Dermis blood vessel endothelial cell (primary cell): Measurements from ENCODE around the gene S100A1. TPM values are rescaled to one million over a fixed set of nuclear protein-coding genes. Genes with fewer than 3 reads are reported as not detected.
A peak's percentile ranks its signal among the peaks of the same experiment; 100 is the strongest.
"Not testable (repeated sequence)": the region's sequence is repeated elsewhere in the genome, so short reads cannot be mapped to it uniquely, and the experiment has no call there.

Experiments used
- DNase-seq: peaks from one replicate; pipeline ENCODE4 v3.0.0; 2010
- total RNA-seq: library from RNA; depleted of rRNA; stranded (reverse); fragments of >200 nt; gene quantifications from 2 replicates; pipeline ENCODE4 v1.2.3, GENCODE V29; 2014

Gene S100A1
- total RNA-seq, result not detected in 2 replicates

DNA sequence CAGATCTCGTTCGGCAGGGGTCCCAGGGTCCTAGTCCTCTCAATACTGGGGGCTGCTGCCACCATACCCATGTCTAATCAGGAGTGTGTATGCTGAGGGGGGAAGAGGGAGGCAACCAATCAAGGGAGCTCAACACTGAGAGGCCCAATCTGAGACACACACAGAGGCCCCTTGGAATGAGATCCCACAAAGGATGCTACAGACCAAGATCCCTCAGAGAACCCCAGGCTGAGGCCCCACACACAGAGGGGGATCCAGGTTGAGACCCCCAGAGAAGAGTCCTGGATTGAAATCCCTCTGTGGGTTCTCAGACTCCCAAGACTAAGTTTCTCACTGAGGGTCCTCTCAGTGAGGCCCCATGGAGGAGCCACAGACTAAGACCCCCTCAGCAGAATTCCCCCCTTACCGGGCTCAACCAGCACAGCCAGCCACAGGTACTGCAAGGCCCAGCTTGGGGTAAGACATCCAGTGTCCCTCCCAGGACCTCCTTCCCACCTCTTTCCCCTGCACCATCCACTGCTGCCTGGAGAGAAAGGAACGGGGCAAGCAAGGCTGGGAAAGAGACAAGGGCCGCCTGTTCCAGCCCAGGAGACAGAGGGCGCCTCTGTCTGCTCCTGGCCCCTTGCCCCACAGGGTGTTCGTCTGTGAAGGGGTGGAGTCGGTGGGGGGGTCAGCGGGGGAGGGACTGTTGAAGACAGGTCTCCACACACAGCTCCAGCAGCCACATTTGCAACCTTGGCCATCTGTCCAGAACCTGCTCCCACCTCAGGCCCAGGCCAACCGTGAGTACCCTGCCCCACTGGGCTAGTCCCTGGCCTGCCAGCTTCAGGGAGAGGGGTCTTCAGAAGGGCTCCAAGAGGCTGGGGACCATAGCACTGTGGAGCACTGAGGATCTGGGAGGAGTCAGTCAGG is at the start of gene S100A1:
Gene S100A1 (plus strand): TSS at position 720 of the 912 bp plus-strand sequence. CDS start 2,088 bp downstream, outside the sequence.
- DNase-seq, result no peak

- DNase-seq, result no peak
Observed at GRCh38 chr1:153578490-153578889, 49.7 kb upstream of the S100A1 start.

DNA sequence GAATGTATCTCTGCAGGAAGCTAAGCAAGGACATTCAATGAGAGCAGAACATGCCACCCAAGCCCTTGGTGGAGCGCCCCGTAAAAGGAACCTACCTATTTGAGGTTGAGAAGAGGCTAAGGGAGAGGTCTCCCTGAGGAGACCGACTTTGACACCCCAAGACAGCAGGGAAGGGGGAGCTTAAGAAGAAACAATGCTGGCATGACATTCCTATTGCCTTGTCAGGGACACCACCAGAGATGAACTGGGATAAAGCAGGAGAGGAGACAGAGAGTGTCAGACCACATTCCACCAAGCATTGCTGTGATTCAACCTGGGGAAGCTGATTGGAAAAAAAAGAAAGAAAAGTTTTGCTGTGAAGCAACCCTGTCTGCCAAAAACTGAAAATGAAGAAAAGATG is 49.3 kb upstream of the S100A1 start:
- no peak for DNase-seq

DNA sequence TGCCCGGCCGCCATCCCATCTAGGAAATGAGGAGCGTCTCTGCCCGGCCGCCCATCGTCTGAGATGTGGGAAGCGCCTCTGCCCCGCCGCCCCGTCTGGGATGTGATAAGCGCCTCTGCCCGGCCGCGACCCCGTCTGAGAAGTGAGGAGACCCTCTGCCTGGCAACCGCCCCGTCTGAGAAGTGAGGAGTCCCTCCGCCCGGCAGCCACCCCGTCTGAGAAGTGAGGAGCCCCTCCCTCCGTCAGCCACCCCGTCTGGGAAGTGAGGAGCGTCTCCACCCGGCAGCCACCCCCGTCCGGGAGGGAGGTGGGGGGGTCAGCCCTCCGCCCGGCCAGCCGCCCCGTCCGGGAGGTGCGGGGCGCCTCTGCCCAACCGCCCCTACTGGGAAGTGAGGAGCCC is 45.4 kb upstream of the S100A1 start:
- not testable (repeated sequence) for DNase-seq

DNA sequence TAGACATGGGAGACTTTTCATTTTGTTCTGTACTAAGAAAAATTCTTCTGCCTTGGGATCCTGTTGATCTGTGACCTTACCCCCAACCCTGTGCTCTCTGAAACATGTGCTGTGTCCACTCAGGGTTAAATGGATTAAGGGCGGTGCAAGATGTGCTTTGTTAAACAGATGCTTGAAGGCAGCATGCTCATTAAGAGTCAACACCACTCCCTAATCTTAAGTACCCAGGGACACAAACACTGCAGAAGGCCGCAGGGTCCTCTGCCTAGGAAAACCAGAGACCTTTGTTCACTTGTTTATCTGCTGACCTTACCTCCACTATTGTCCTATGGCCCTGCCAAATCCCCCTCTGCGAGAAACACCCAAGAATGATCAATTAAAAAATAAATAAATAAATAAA is 44.7 kb upstream of the S100A1 start:
- not testable (repeated sequence) for DNase-seq

- DNase-seq, result no peak
Observed at GRCh38 chr1:153583976-153584375, 44.3 kb upstream of the S100A1 start.

GRCh38 chr1:153585006-153585405 is 43.2 kb upstream of the S100A1 start:
- no peak for DNase-seq

GRCh38 chr1:153586347-153586746 is 41.9 kb upstream of the S100A1 start:
- DNase-seq, result no peak

- peak; percentile 17 for DNase-seq
Observed at GRCh38 chr1:153587314-153587713, 40.9 kb upstream of the S100A1 start.

DNA sequence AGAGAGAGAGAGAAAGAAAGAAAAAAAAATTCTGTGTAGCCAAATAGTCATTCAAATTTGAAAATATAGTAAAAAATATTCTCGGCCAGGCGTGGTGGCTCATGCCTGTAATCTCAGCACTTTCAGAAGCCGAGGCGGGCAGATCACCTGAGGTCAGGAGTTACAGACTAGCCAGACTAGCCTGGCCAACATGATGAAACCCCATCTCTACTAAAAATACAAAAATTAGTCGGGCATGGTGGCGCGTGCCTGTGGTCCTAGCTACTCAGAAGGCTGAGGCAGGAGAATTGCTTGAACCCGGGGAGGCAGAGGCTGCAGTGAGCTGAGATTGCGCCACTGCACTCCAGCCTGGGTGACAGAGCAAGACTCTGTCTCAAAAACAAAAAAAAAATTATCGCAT is 40.2 kb upstream of the S100A1 start:
- not testable (repeated sequence) for DNase-seq

- DNase-seq, result no peak
Observed at GRCh38 chr1:153588482-153588881, 39.8 kb upstream of the S100A1 start.

DNA sequence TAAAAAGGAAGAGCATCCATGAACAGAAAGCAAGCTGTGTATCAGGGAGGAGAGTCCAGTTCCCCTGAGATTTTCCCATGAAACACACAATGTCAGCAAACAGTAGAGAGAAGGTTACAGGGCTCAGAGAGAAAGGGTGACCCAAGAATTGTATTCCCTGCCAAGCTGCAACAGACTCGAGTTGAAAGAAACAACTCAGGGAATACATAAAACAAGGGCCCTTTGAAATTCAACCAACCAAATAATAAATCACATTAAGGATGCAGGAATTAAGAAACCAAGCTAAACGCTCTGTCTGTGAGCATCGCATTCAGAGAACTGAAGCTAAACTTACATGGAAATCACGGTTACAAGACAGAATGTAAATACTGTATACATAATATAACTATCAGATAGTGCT is 35.5 kb upstream of the S100A1 start:
- DNase-seq, result no peak

- peak; percentile 59 for DNase-seq
Observed at GRCh38 chr1:153597206-153597605, 31.0 kb upstream of the S100A1 start.

- peak; percentile 96 for DNase-seq
Observed at GRCh38 chr1:153598309-153599172, 29.7 kb upstream of the S100A1 start.

DNA sequence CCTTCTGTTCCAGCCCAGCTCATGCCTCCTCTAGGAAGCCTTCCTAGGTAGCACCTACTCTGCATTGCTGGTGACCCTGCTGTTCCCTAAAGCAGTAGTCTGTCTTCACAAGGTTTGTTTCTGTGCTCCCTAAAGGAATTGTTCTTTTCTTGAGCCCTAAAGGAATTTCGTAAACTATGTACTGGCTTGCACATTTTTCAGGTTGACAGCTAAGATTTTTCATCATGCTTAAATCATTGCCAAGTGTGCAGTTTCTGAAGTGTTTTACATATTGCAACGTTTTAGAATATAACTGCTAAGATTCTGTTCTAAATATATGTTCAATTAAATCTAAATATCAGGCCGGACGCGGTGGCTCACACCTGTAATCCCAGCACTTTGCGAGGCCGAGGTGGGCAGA is 28.4 kb upstream of the S100A1 start:
- no peak for DNase-seq

- DNase-seq, result no peak
Observed at GRCh38 chr1:153602749-153603148, 25.5 kb upstream of the S100A1 start.

DNA sequence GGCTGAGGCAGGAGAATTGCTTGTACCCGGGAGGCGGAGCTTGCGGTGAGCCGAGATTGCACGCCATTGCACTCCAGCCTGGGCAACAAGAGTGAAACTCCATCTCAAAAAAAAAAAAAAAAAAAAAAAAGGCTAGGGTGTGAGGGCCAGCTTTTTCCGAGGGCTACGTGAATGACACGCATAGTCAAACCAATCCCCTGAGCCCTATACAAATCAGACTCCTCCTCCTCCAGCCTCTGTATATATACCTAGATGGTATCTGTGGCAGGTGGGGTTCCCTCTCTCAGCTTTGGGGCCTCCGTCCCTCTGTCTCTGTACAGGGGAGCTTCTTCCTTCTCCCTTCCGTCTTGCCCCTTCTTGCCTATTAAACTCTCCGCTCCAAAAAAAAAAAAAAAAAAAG is 22.0 kb upstream of the S100A1 start:
- DNase-seq, result no peak

GRCh38 chr1:153607381-153607780 is 20.9 kb upstream of the S100A1 start:
- DNase-seq, result peak; percentile 14

- DNase-seq, result peak; percentile 74
Observed at GRCh38 chr1:153608089-153608682, 20.0 kb upstream of the S100A1 start.

GRCh38 chr1:153608742-153609584 is 19.3 kb upstream of the S100A1 start:
- peak; percentile 99 for DNase-seq

DNA sequence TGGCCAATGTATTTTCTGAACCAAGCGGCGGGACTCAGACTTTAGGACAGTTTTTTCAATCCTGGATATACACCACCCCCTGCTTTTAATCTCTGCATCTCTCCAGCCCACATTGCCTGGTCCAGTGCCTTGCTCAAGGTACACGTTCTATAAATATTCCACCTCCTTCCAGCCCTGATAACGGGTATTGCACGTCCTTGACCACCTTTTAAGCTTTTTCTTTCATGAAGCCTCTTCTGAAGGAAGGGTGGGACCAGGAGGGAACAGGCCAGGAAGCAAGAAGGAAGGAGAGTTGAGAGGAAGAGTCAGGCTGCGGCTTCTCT is 18.7 kb upstream of the S100A1 start:
- DNase-seq, result no peak

DNA sequence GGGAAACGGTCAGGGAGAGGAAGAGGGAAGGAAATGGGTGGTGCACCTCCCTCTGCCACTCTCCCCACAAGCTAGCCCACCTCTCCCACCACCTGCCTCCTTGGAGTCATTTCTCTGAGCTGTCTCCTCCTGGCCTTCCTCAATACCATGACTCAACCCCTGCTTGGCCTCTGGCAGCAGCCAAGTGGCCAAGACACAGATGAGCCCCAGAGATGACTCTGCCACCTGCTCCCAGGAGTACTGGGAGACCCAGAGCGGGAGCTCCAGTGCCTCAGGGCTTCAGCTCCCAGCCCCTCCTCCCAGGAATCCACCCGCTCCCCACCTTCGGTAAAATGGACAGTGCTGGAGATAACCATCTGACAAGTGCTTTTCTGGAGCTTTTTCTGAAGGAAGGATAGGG is 17.9 kb upstream of the S100A1 start:
- peak; percentile 60 for DNase-seq
